Globus pallidus (tissue), 1 donor: ENCODE data around the gene RAC2.

Experiments used
- DNase-seq: peaks from one replicate; pipeline ENCODE4 v3.0.0-alpha.2; 2015; ENCODE audit warnings: low spot score

Gene RAC2

DNA sequence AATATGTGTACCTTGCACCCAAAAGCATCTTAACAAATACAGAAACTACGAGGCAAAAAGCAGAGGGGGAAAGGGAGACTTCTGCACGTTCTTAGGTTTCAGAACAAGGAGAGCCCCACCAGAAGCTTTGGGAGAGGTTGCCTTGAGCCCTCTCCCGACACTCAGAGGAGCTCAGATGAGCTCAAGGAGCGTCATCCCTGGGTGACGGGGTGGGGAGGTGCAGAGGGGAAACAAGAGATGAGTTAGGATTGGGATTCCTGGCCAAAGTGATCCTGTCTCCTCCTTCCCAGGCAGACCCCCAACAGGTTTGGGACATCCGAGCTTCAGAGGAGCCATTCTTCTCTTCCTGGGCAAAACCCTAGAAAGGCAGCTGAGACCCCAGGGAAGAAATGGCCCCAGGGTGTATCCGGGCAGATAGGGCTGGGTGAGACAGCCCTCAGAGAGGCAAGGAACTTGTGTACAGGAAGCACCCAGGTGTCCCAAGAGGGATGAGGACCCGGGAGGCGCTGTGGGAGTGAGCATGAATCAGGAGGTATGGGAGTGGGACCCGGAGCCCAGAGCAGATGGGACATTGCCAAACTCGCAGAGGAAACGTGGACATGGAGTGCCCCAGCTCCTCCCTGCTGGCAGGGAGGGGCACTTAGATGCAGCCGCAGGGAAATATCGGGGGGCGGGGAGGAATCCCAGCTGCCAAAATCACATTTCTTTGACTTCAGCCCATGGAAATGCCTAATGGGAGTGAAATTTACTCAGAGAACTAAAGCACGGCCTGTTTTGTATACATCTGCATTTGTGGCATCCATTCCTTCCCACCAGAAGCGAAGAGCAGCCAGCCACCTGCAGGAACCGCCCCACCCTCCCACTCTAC lies 68.4 kb downstream of the RAC2 start:
- no peak for DNase-seq
